Neuronal stem cell (in vitro differentiated cells): Measurements from ENCODE around the gene NCOR2.
A peak's percentile ranks its signal among the peaks of the same experiment; 100 is the strongest.

Source experiments
- DNase-seq: peaks from one replicate; pipeline ENCODE4 v3.0.0-alpha.2; 2013; ENCODE audit warnings: low spot score
- H2AFZ ChIP-seq: one replicate; pipeline ENCODE4 v1.6.1; 2013; ENCODE audit warnings: mild to moderate bottlenecking, low read length, inconsistent platforms
- H2AK5ac ChIP-seq: 2 replicates; pipeline ENCODE4 v1.6.1; 2013; ENCODE audit warnings: low read depth, mild to moderate bottlenecking, inconsistent platforms, low read length, moderate library complexity, mixed read lengths
- H2BK120ac ChIP-seq: 2 replicates; pipeline ENCODE4 v1.6.1; 2013; ENCODE audit warnings: low read depth, mild to moderate bottlenecking, inconsistent platforms, low read length, moderate library complexity, mixed read lengths
- H2BK12ac ChIP-seq: one replicate; pipeline ENCODE4 v1.6.1; 2013; ENCODE audit warnings: low read length, inconsistent platforms
- H2BK15ac ChIP-seq: 2 replicates; pipeline ENCODE4 v1.6.1; 2013; ENCODE audit warnings: mild to moderate bottlenecking, low read length, inconsistent platforms, mixed read lengths
- H2BK5ac ChIP-seq: one replicate; pipeline ENCODE4 v1.6.1; 2013; ENCODE audit warnings: inconsistent platforms, mild to moderate bottlenecking, low read length, moderate library complexity
- H3K14ac ChIP-seq: one replicate; pipeline ENCODE4 v1.6.1; 2013; ENCODE audit warnings: low read length, inconsistent platforms
- H3K18ac ChIP-seq: 2 replicates; pipeline ENCODE4 v1.6.1; 2013; ENCODE audit warnings: low read length, inconsistent platforms
- H3K23ac ChIP-seq: 2 replicates; pipeline ENCODE4 v1.6.1; 2013; ENCODE audit warnings: low read depth, mild to moderate bottlenecking, mixed read lengths, low read length, inconsistent platforms; ENCODE audit not compliant: poor library complexity
- H3K27ac ChIP-seq: replicated peaks from 3 replicates; pipeline ENCODE4 v1.5.1; 2013; ENCODE audit warnings: low read length, inconsistent platforms
- H3K27me3 ChIP-seq, 3 experiments: 2 replicates each; pipeline ENCODE4 v1.6.1; 2013; ENCODE audit warnings: low read length in 3 of 3, mild to moderate bottlenecking in 2 of 3, inconsistent platforms in 1 of 3, low read depth in 1 of 3, mixed read lengths in 1 of 3, moderate library complexity in 1 of 3; ENCODE audit not compliant: control insufficient read depth in 3 of 3, insufficient read depth in 3 of 3
- H3K36me3 ChIP-seq, 2 donors: replicated peaks in 1 of 2; 2 replicates each; pipeline ENCODE4 v1.6.1; 2013; ENCODE audit warnings: low read length in 2 of 2; ENCODE audit not compliant: control insufficient read depth in 2 of 2, insufficient read depth in 2 of 2
- H3K4ac ChIP-seq: 2 replicates; pipeline ENCODE4 v1.6.1; 2013; ENCODE audit warnings: inconsistent platforms, mild to moderate bottlenecking, low read length, moderate library complexity
- H3K4me1 ChIP-seq, 2 donors: 1 replicate in 1 of 2; 2 replicates in 1 of 2; pipeline ENCODE4 v1.6.1; 2013; ENCODE audit warnings: low read length in 2 of 2, low read depth in 1 of 2; ENCODE audit not compliant: control insufficient read depth in 2 of 2, insufficient read depth in 1 of 2
- H3K4me2 ChIP-seq: one replicate; pipeline ENCODE4 v1.6.1; 2013; ENCODE audit warnings: mild to moderate bottlenecking, low read length, inconsistent platforms; ENCODE audit not compliant: insufficient read depth, poor library complexity, severe bottlenecking
- H3K4me3 ChIP-seq, 2 donors: 2 replicates each; pipeline ENCODE4 v1.5.1; 2013; ENCODE audit warnings: low read length in 2 of 2, mild to moderate bottlenecking in 2 of 2, inconsistent platforms in 1 of 2, moderate library complexity in 1 of 2
- H3K79me1 ChIP-seq: one replicate; pipeline ENCODE4 v1.6.1; 2013; ENCODE audit warnings: low read depth, mild to moderate bottlenecking, inconsistent platforms, low read length, moderate library complexity
- H3K9ac ChIP-seq: one replicate; pipeline ENCODE4 v1.6.1; 2013; ENCODE audit warnings: mild to moderate bottlenecking, low read depth, low read length, inconsistent platforms; ENCODE audit not compliant: poor library complexity
- H3K9me3 ChIP-seq, 2 donors: replicated peaks in 1 of 2; 2 replicates each; pipeline versions ENCODE3 to v1.6.1; 2013; ENCODE audit warnings: low read length in 2 of 2, mild to moderate bottlenecking in 2 of 2, inconsistent platforms in 1 of 2, low read depth in 1 of 2, mixed read lengths in 1 of 2, moderate library complexity in 1 of 2; ENCODE audit not compliant: control insufficient read depth in 2 of 2, insufficient read depth in 1 of 2
- H4K8ac ChIP-seq: one replicate; pipeline ENCODE4 v1.6.1; 2013; ENCODE audit warnings: low read depth, mild to moderate bottlenecking, inconsistent platforms, low read length, moderate library complexity
- H4K91ac ChIP-seq: one replicate; pipeline ENCODE4 v1.6.1; 2013; ENCODE audit warnings: low read length, low read depth, mild to moderate bottlenecking, inconsistent platforms; ENCODE audit not compliant: poor library complexity
- WGBS, 2 donors: extraction: QIAGEN DNeasy Blood & Tissue Kit; methylation state at CpG; one replicate each; pipeline ENCODE4 v1.1.7; 2013; ENCODE audit warnings: missing lambda C conversion rate in 2 of 2, mixed read lengths in 1 of 2; ENCODE audit not compliant: insufficient read length in 2 of 2, insufficient replicate concordance in 1 of 2; ENCODE audit errors: extremely low coverage in 2 of 2; 5-methylcytosine and 5-hydroxymethylcytosine counted together

NCOR2 gene

DNA sequence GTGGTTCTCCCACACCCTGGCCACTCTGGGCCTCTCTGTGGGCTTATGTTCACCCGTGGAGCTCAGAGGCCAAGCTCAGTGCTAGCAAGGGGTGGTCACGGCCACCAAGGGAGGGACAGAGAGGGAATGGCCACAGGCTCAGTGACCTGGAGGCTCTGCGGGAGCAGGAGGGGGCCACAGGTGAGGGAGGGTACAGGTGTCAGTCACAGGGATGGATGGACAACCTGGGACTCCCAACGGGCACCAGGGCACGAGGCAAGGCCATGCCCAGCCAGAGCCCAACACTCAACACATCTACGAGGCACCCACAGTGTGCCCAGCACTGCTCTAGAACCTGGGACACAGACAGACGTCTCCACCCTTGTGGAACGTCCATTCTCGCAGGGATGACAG is 11.3 kb downstream of the NCOR2 start:
- Histone ChIP-seq H3K4me3 (peak overlapping the region in 1 of 2 donors; percentile 3), H3K27me3 (no peaks in the 10 kb centered on the region), H3K4me1 (peaks cover 16 to 23% of the 10 kb centered on the region in 2 donors), H2AFZ (no peak overlapping the region), H3K18ac (peak overlapping the region; percentile 67), H2BK15ac (no peak overlapping the region), H3K23ac (no peak overlapping the region), H3K4ac (no peak overlapping the region), H4K8ac (peak overlapping the region; percentile 29), H2BK12ac (no peak overlapping the region), H2BK5ac (no peak overlapping the region), H3K36me3 (no peaks in the 10 kb centered on the region), H3K14ac (no peak overlapping the region), H3K79me1 (peaks cover 39% of the 10 kb centered on the region), H2BK120ac (no peak overlapping the region), H2AK5ac (peak overlapping the region; percentile 53), H3K9ac (peak overlapping the region; percentile 24), H4K91ac (no peak overlapping the region), H3K27ac (no peak overlapping the region), H3K9me3 (no peaks in the 10 kb centered on the region), H3K4me2 (no peak overlapping the region)
- DNase-seq: no peak
- no CpG with 5 or more reads among the region's 9 CpGs for WGBS, 2 donors

DNA sequence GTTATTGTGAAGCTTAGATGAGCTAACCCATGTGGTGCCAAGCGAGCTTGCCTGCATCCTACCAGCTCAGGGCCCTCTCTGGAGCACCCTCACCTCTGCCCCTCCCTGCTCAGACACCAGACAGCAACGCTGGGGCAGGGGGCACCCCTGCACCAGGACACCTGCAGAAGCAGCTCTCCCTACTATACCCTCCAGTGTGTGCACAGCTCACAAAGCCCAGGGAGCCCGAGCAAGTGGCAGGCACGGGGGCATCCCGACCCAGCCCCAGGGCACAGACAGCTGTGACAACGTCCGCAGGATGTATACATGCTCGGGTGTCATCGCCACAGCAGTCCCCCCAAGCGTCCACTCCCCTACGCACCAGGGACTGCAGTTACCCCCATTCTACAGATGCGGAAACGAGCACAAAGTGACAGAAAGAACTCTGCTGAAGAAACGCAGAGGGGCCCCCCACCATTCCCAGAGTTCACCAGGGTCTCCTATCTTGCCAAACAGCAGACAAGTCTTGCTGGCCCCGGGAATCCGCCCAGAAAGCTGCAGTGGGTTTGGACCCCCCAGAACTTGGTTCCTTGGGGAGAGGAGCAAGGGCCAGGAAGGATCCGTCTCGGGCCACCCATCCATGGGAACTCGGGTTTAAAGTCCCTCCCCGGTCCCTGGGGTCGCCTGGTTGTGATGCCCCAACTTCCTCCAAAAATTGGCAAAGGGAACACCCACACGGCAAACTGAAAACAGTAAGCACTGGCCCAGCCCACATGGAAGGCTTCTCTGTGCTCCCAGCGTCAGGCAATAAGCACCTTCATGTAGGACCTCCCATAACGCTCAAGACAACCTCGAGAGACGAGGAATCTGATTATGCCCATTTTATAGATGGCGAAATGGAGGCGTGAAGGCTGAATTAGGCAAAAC is 12.0 kb downstream of the NCOR2 start:
- Histone ChIP-seq H4K8ac (peak overlapping the region; percentile 29), H2BK5ac (no peak overlapping the region), H3K4ac (no peak overlapping the region), H3K79me1 (peaks cover 39% of the 10 kb centered on the region), H3K14ac (peak overlapping the region; percentile 47), H3K23ac (peak overlapping the region; percentile 39), H3K4me3 (peak overlapping the region in 1 of 2 donors; percentile 3), H3K18ac (peak overlapping the region; percentile 82), H3K36me3 (no peaks in the 10 kb centered on the region), H3K27me3 (no peaks in the 10 kb centered on the region), H2BK12ac (no peak overlapping the region), H3K4me1 (peaks cover 21 to 24% of the 10 kb centered on the region in 2 donors), H4K91ac (no peak overlapping the region), H3K9me3 (no peaks in the 10 kb centered on the region), H2AK5ac (peak overlapping the region; percentile 33), H3K9ac (no peak overlapping the region), H2BK15ac (no peak overlapping the region), H2AFZ (no peak overlapping the region), H3K27ac (no peak overlapping the region), H3K4me2 (no peak overlapping the region), H2BK120ac (no peak overlapping the region)
- WGBS, 2 donors: no CpG with 5 or more reads among the region's 28 CpGs
- no peak for DNase-seq

DNA sequence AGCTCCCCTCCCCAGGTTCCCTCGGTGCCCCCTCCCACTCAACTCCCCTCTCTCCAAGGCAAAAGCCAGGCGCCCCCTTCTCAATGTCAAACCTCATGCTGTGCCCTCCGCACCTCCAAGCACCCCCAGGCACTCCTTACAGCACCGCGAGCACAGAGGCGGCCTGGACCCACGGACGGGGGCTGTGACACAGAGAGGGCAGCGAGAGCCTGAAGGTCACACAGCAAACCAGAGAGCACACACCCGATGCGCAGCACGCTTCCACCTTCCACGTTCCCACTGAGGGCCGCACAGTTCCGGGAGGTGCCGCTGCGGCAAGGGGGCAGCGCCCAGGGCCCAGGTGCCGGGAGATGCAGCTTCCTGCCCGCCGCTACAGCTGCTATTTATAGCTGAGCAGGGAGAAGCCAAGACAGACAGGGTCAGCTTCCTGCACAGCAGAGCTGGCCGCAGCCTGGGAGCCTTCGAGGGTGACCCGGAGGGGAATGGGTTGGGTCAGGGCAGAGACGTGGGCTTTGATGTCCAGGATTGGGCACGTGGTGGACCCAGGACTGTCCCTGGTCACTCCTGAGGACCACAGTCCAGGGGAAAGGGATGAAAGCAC is 12.9 kb downstream of the NCOR2 start:
- Histone ChIP-seq H3K14ac (peak overlapping the region; percentile 47), H4K8ac (no peak overlapping the region), H4K91ac (peak overlapping the region; percentile 15), H3K36me3 (no peaks in the 10 kb centered on the region), H3K27me3 (no peaks in the 10 kb centered on the region), H3K18ac (peak overlapping the region; percentile 27), H2BK5ac (no peak overlapping the region), H3K79me1 (peaks cover 45% of the 10 kb centered on the region), H2BK15ac (no peak overlapping the region), H3K23ac (peak overlapping the region; percentile 65), H2BK120ac (no peak overlapping the region), H3K9me3 (no peaks in the 10 kb centered on the region), H3K4ac (no peak overlapping the region), H2AK5ac (peak overlapping the region; percentile 33), H2BK12ac (no peak overlapping the region), H3K27ac (no peak overlapping the region), H3K9ac (peak overlapping the region; percentile 33), H2AFZ (no peak overlapping the region), H3K4me3 (no peak overlapping the region), H3K4me2 (no peak overlapping the region), H3K4me1 (peaks cover 21 to 24% of the 10 kb centered on the region in 2 donors)
- no peak for DNase-seq
- WGBS, 2 donors: no CpG with 5 or more reads among the region's 26 CpGs

DNA sequence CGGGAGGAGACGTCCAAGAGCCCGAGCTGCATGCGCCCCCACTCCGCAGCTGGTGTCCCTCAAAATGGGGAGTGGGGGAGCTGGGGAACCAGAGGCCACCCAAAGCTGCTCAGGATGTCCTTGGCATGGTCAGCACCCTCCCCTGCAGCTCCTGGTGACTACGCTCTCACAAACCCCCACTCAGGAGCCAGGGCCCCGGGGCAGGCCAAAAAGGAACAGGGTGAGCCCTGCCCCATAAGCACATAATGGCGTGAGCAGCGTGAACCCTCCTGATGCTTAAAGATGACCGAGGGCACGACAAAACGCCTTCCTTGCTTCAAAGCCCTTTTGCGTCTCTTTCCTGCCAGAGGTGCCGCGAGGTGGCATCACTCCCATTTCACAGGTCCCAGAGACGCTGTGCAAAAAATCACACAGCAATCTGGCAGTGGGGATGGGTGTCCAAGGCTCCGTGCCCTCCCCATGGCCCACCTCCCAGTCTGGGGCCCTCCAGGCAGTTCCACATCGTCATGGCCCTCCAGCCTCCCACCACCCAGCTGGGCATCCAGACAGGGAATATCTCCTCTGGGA is 13.5 kb downstream of the NCOR2 start:
- Histone ChIP-seq H3K14ac (peak overlapping the region; percentile 47), H3K36me3 (no peaks in the 10 kb centered on the region), H3K79me1 (peaks cover 44% of the 10 kb centered on the region), H3K18ac (peak overlapping the region; percentile 84), H3K27ac (no peak overlapping the region), H3K4me1 (peaks cover 22 to 26% of the 10 kb centered on the region in 2 donors), H3K9ac (no peak overlapping the region), H2AK5ac (peak overlapping the region; percentile 71), H2BK15ac (peak overlapping the region; percentile 91), H3K4ac (no peak overlapping the region), H2BK120ac (no peak overlapping the region), H2BK5ac (no peak overlapping the region), H3K4me3 (no peak overlapping the region), H2BK12ac (no peak overlapping the region), H3K9me3 (no peaks in the 10 kb centered on the region), H4K8ac (no peak overlapping the region), H3K23ac (peak overlapping the region; percentile 65), H4K91ac (no peak overlapping the region), H3K27me3 (no peaks in the 10 kb centered on the region), H2AFZ (no peak overlapping the region), H3K4me2 (no peak overlapping the region)
- DNase-seq: no peak
- WGBS, 2 donors: no CpG with 5 or more reads among the region's 18 CpGs
